ENCODE results near the gene ITIH4. TPM values are rescaled to one million over a fixed set of nuclear protein-coding genes. Genes with fewer than 3 reads are reported as not detected.

ITIH4 gene
- total and polyA plus RNA-seq, 10 of the 15 experiments (the other 5 are each of a cell fraction or from before 2014, with no cell fraction given), result 0.64 to 4.1 (median 1.3) TPM

DNA sequence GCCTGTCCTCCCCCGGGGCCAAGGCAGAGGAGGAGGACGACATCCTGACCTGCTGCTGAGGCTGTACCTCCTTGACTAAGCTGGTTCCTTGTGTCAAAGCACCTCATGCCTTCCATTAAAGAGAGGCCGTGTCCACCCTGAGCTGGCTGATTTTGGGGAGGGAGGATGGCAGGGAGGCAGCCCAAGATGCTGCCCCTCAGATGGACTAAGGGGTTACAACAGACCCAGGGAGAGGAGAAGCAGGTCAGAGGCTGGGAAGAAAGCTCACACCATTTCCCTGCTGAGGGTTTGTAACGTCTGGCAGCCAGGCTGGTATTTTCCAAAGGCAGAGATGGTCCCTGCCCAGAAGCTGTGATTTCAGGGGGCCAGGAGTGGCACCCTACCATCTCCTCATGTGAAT lies 38.5 kb downstream of the ITIH4 start:
- Histone ChIP-seq H3K36me3 (ENCODE audit: control insufficient read depth in 2 of 2, insufficient read depth in 2 of 2, low read length in 1 of 2) (no peaks in the 10 kb centered on the region), H3K9me3 (replicated peaks; ENCODE audit: control insufficient read depth, insufficient read depth, low read length) (no peaks in the 10 kb centered on the region), H4K20me1 (ENCODE audit: control insufficient read depth, insufficient read depth) (no peaks in the 10 kb centered on the region), H3K79me2 (ENCODE audit: control insufficient read depth, insufficient read depth, low read length) (no peaks in the 10 kb centered on the region), H3K27ac (ENCODE audit: control insufficient read depth, insufficient read depth) (no peak overlapping the region), H3K4me3 (no peak overlapping the region), H3K4me2 (ENCODE audit: control insufficient read depth, insufficient read depth) (no peak overlapping the region), H3K9ac (ENCODE audit: control insufficient read depth, insufficient read depth, low read length) (no peak overlapping the region), H2AFZ (ENCODE audit: control insufficient read depth, low read depth, low read length) (no peak overlapping the region), H3K27me3 (replicated peaks in 1 of 2; ENCODE audit: control insufficient read depth in 2 of 2, insufficient read depth in 2 of 2, low read length in 1 of 2) (no peaks in the 10 kb centered on the region; a peak in 1 of 4 replicates), H3K4me1 (ENCODE audit: control insufficient read depth, insufficient read depth, low read length) (no peaks in the 10 kb centered on the region)
- FAIRE-seq (no peak), DNase-seq (ENCODE audit: low read depth, low spot score) (no peak), ATAC-seq (no peak)
- no TSS peak for BruUV-seq (replicated peaks)
- ChIA-PET CTCF (interaction anchor here (1.0 to 1.1 kb wide), 2 partner anchors 13 to 29 kb away, joined by 4 to 6 read pairs; no protein-coding TSS in a partner anchor), SMC1A (ENCODE audit: uncharacterized antibody, unreplicated experiment) (interaction anchor here (1.1 kb wide), 1 partner anchor 135 kb away, joined by 3 read pairs; no protein-coding TSS in a partner anchor), POLR2A (interaction anchor here (0.8 kb wide), 1 partner anchor 12 kb away, joined by 3 read pairs; no protein-coding TSS in a partner anchor), RAD21 (ENCODE audit: unreplicated experiment) (no interaction called here)
- 19% methylated on average over 4 of the region's 4 CpGs for WGBS (ENCODE audit: insufficient coverage, insufficient replicate concordance, low lambda C conversion rate, missing lambda C conversion rate)
- in situ Hi-C loops (cut with MboI), result no loop called here
- TF ChIP-seq NR2C1 (IDR thresholded peaks at IDR 0.05) (no peak), CHD2 (IDR thresholded peaks at IDR 0.05; ENCODE audit: borderline replicate concordance, low read depth, low read length) (no peak), NFYB (IDR thresholded peaks at IDR 0.05; ENCODE audit: insufficient read depth, low read depth, low read length) (no peak), MXI1 (IDR thresholded peaks at IDR 0.05; ENCODE audit: low read depth, low read length) (no peak), BRCA1 (IDR thresholded peaks at IDR 0.05; ENCODE audit: low read depth, low read length) (no peak), NRF1 (conservative IDR thresholded peaks at IDR 0.05; ENCODE audit: low read depth, low read length) (no peak), BCLAF1 (IDR thresholded peaks at IDR 0.05) (no peak), BMI1 (IDR thresholded peaks at IDR 0.05; ENCODE audit: borderline replicate concordance) (no peak), EGR1 (IDR thresholded peaks at IDR 0.05; ENCODE audit: borderline replicate concordance in 1 of 2, low read depth in 2 of 2, low read length in 2 of 2) (no peak), YY1 (IDR thresholded peaks at IDR 0.05; ENCODE audit: low read depth, low read length) (no peak), HDGF (IDR thresholded peaks at IDR 0.05) (no peak)
- intact Hi-C loops (cut with micrococcal nuclease; ENCODE audit: unreplicated experiment), result no loop called here

All from GM12878 (cell line).